Left renal cortex interstitium (tissue), 4 donors: ENCODE measurements around the gene GDF9. TPM values are rescaled to one million over a fixed set of nuclear protein-coding genes. Genes with fewer than 3 reads are reported as not detected.

ENCODE experiments used
- DNase-seq, 4 donors: peaks; one replicate each; pipeline ENCODE4 v3.0.0-alpha.2; 2013; ENCODE audit warnings: low read depth in 4 of 4, low spot score in 2 of 4, missing footprints in 1 of 4
- polyA plus RNA-seq, 4 donors: library from polyadenylated mRNA; unstranded; fragments of 120-200 nt; gene quantifications; one replicate each; pipeline ENCODE4 v1.2.1, GENCODE V29; 2013; ENCODE audit not compliant: insufficient read length in 4 of 4

The GDF9 gene
- polyA plus RNA-seq, 4 donors = 1.6 to 1.8 (median 1.8) TPM

GRCh38 chr5:132839426-132840301, 26.6 kb downstream of the GDF9 start:
- DNase-seq = no peak

- no peak for DNase-seq
Observed at GRCh38 chr5:132838516-132839282, 27.6 kb downstream of the GDF9 start.

- no peak for DNase-seq
Observed at GRCh38 chr5:132837868-132838267, 28.4 kb downstream of the GDF9 start.

GRCh38 chr5:132836852-132837251, 29.4 kb downstream of the GDF9 start:
- DNase-seq = no peak

- no peak for DNase-seq
Observed at GRCh38 chr5:132834057-132834456, 32.2 kb downstream of the GDF9 start.

- no peak for DNase-seq
Observed at GRCh38 chr5:132832612-132833011, 33.7 kb downstream of the GDF9 start.

GRCh38 chr5:132831095-132831860, 35.0 kb downstream of the GDF9 start:
- DNase-seq = no peak

GRCh38 chr5:132830436-132831094, 35.7 kb downstream of the GDF9 start, which contains the start of gene SHROOM1:
TSS of gene SHROOM1 (minus strand) at chr5:132830647. CDS start at chr5:132826140, 4,507 bp downstream.
- no peak for DNase-seq

- no peak for DNase-seq
Observed at GRCh38 chr5:132829742-132830435, 36.4 kb downstream of the GDF9 start.

- no peak for DNase-seq
Observed at GRCh38 chr5:132828846-132829494, 37.3 kb downstream of the GDF9 start.

GRCh38 chr5:132827943-132828673, 38.2 kb downstream of the GDF9 start:
- DNase-seq = no peak

- DNase-seq = no peak
Observed at GRCh38 chr5:132826424-132827082, 39.7 kb downstream of the GDF9 start.

GRCh38 chr5:132825834-132826391, 40.4 kb downstream of the GDF9 start:
- DNase-seq = no peak

- DNase-seq = no peak
Observed at GRCh38 chr5:132825033-132825833, 41.0 kb downstream of the GDF9 start.

- DNase-seq = no peak
Observed at GRCh38 chr5:132824426-132824825, 41.8 kb downstream of the GDF9 start.

- no peak for DNase-seq
Observed at GRCh38 chr5:132823481-132824050, 42.7 kb downstream of the GDF9 start.
